ENCODE data around the gene MYH2.
"Not testable (repeated sequence)": the region's sequence is repeated elsewhere in the genome, so short reads cannot be mapped to it uniquely, and the experiment has no call there.

The MYH2 gene

DNA sequence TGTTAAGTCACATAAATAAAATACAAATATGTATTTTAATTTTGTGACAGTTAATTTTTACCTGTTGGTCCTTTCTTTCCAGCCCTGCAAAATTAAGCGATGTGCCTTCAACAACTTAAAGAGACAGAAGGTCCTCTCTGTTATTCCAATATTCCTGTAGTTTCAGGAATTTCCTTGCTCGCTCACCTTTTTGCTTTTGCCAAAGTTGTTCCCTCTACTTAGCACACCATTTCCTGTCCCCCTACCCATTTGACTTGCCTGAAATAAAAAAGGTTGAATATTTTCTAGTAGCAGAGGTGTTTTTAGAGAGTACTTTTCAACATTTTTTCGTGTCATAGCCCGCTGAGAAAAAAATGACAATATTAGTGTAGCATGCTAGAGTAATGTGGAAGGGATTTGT, 556 bp upstream of the MYH2 start:
- no peaks in the 10 kb centered on the region for H3K9me3 ChIP-seq (ENCODE audit: control insufficient read depth in 1 of 2, low read length in 2 of 2)
- H3K4me1 ChIP-seq (ENCODE audit: control insufficient read depth in 1 of 2, insufficient read depth in 2 of 2, low read length in 2 of 2): peaks cover 0 to 6% of the 10 kb centered on the region in 2 donors
- no peak overlapping the region for H3K27ac ChIP-seq (ENCODE audit: low read length)
- no peaks in the 10 kb centered on the region for H3K27me3 ChIP-seq (ENCODE audit: low read depth, low read length)
- no peaks in the 10 kb centered on the region for H3K36me3 ChIP-seq (ENCODE audit: control insufficient read depth in 1 of 2, insufficient read depth in 2 of 2, low read length in 2 of 2)
- no peak overlapping the region for H3K4me3 ChIP-seq (ENCODE audit: low read depth in 1 of 2, low read length in 2 of 2)

GRCh38 chr17:10547351-10547750, 2.1 kb downstream of the MYH2 start:
- peaks cover 0 to 6% of the 10 kb centered on the region in 2 donors for H3K4me1 ChIP-seq (ENCODE audit: control insufficient read depth in 1 of 2, insufficient read depth in 2 of 2, low read length in 2 of 2)
- H3K36me3 ChIP-seq (ENCODE audit: control insufficient read depth in 1 of 2, insufficient read depth in 2 of 2, low read length in 2 of 2): no peaks in the 10 kb centered on the region
- no peak overlapping the region for H3K4me3 ChIP-seq (ENCODE audit: low read depth in 1 of 2, low read length in 2 of 2)
- no peak overlapping the region for H3K27ac ChIP-seq (ENCODE audit: low read length)
- no peaks in the 10 kb centered on the region for H3K27me3 ChIP-seq (ENCODE audit: low read depth, low read length)
- no peaks in the 10 kb centered on the region for H3K9me3 ChIP-seq (ENCODE audit: control insufficient read depth in 1 of 2, low read length in 2 of 2)

GRCh38 chr17:10543486-10543885, 6.0 kb downstream of the MYH2 start:
- H3K4me1 ChIP-seq (ENCODE audit: control insufficient read depth in 1 of 2, insufficient read depth in 2 of 2, low read length in 2 of 2); H3K36me3 ChIP-seq (ENCODE audit: control insufficient read depth in 1 of 2, insufficient read depth in 2 of 2, low read length in 2 of 2); H3K27me3 ChIP-seq (ENCODE audit: low read depth, low read length); H3K27ac ChIP-seq (ENCODE audit: low read length); H3K9me3 ChIP-seq (ENCODE audit: control insufficient read depth in 1 of 2, low read length in 2 of 2); H3K4me3 ChIP-seq (ENCODE audit: low read depth in 1 of 2, low read length in 2 of 2): not testable (repeated sequence)

DNA sequence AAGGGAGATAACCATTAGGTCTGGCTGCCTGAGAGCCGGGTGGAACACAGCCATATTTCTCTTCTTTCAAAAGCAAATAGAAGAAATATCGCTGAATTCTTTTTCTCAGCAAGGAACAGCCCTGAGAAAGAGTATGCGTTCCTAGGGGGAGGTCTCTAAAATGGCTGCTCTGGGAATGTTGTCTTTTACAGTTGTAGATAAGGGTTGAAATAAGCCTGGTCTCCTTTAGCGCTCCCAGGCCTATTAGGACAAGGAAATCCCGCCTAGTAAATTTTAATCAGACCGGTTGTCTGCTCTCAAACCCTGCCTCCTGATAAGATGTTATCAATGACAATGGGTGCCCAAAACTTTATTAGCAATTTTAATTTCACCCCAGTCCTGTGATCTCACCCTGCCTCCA, 8.3 kb downstream of the MYH2 start:
- not testable (repeated sequence) for H3K4me1 ChIP-seq (ENCODE audit: control insufficient read depth in 1 of 2, insufficient read depth in 2 of 2, low read length in 2 of 2); H3K27me3 ChIP-seq (ENCODE audit: low read depth, low read length); H3K4me3 ChIP-seq (ENCODE audit: low read depth in 1 of 2, low read length in 2 of 2); H3K9me3 ChIP-seq (ENCODE audit: control insufficient read depth in 1 of 2, low read length in 2 of 2); H3K27ac ChIP-seq (ENCODE audit: low read length); H3K36me3 ChIP-seq (ENCODE audit: control insufficient read depth in 1 of 2, insufficient read depth in 2 of 2, low read length in 2 of 2)

DNA sequence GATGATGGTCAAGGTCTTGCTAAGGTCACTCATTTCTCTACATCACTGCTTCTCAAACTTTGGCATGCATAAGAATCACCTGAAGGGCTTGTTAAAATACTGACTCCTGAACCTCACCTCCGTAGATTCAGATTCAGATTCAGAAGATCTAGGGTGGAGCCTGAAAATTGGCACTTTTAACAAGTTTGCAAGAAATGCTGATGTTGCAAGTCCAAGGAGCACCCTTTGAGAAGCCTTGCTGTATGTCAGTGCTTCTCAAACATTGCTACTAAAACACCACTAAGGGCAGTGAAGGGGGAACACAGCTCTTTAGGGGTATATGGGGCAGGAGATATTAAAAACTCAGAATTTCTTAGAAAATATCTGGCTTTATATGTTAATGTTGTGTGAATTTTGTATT, 17.4 kb downstream of the MYH2 start:
- Histone ChIP-seq H3K4me1 (ENCODE audit: control insufficient read depth in 1 of 2, insufficient read depth in 2 of 2, low read length in 2 of 2) (no peaks in the 10 kb centered on the region), H3K27me3 (ENCODE audit: low read depth, low read length) (no peaks in the 10 kb centered on the region), H3K4me3 (ENCODE audit: low read depth in 1 of 2, low read length in 2 of 2) (no peak overlapping the region)

DNA sequence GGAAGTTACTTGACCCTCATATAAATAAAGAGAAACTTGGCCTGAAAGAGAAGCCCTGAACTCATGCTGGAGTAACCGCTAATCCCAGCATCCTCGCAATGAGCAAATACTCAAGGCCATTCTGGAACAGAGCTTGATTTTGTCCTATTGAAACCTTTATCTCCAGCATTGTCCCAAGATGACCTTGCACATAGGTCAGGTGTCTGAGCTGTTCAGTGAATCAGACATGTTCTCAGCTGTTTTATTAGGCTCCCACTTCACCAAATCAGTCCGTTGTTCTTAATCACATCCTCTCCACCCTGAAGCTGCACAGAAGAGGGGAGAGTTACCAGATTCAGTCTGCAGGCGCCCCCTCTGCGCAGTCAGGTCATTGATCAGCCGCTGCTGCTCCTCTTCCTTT, 22.0 kb downstream of the MYH2 start:
- no peaks in the 10 kb centered on the region for H3K27me3 ChIP-seq (ENCODE audit: low read depth, low read length)
- no peak overlapping the region for H3K4me3 ChIP-seq (ENCODE audit: low read depth in 1 of 2, low read length in 2 of 2)
- no peak overlapping the region for H3K27ac ChIP-seq (ENCODE audit: low read length)
- H3K9me3 ChIP-seq (ENCODE audit: control insufficient read depth in 1 of 2, low read length in 2 of 2): no peaks in the 10 kb centered on the region
- no peaks in the 10 kb centered on the region for H3K4me1 ChIP-seq (ENCODE audit: control insufficient read depth in 1 of 2, insufficient read depth in 2 of 2, low read length in 2 of 2)
- no peaks in the 10 kb centered on the region for H3K36me3 ChIP-seq (ENCODE audit: control insufficient read depth in 1 of 2, insufficient read depth in 2 of 2, low read length in 2 of 2)

More for the DNA sequence above, 17.4 kb downstream of the MYH2 start:
- Histone ChIP-seq H3K9me3 (ENCODE audit: control insufficient read depth in 1 of 2, low read length in 2 of 2) (no peaks in the 10 kb centered on the region), H3K36me3 (ENCODE audit: control insufficient read depth in 1 of 2, insufficient read depth in 2 of 2, low read length in 2 of 2) (no peaks in the 10 kb centered on the region), H3K27ac (ENCODE audit: low read length) (no peak overlapping the region)

DNA sequence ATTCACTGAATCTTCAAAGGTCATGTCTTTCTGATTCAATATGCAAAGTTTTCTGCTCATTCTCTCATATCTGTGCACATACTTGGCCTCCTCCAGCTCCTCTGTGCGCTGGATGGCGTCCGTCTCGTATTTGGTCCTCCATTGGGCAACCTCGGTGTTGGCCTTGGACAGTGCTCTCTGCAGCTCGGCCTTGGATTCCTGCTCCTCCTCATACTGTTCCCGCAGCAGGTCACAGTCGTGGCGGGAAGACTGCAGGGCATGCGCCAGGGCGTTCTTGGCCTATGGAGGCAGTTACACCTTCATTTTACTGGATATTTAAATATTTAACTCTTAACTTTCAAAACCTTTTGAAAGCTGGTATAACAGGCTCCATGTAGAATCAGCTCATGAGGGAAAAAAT, 22.9 kb downstream of the MYH2 start:
- Histone ChIP-seq H3K4me1 (ENCODE audit: control insufficient read depth in 1 of 2, insufficient read depth in 2 of 2, low read length in 2 of 2) (no peaks in the 10 kb centered on the region), H3K27ac (ENCODE audit: low read length) (no peak overlapping the region), H3K36me3 (ENCODE audit: control insufficient read depth in 1 of 2, insufficient read depth in 2 of 2, low read length in 2 of 2) (no peaks in the 10 kb centered on the region)

DNA sequence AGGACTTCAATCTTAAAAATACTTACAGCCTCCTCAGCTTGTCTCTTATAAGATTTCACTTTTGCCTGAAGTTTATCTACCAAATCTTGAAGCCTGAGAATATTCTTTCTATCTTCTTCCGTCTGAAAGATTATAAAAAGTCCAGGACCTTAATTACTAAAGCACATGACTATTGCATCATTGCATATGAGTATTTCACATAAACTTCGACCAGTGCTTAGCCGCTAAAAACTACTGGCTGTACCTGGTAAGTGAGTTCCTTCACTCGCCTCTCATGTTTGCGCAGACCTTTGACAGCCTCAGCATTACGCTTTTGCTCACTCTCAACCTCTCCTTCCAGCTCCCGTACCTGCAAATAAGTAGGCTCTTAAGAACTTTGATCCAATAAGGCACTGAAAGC, 26.4 kb downstream of the MYH2 start:
- Histone ChIP-seq H3K9me3 (ENCODE audit: control insufficient read depth in 1 of 2, low read length in 2 of 2) (no peaks in the 10 kb centered on the region), H3K27me3 (ENCODE audit: low read depth, low read length) (no peaks in the 10 kb centered on the region), H3K27ac (ENCODE audit: low read length) (no peak overlapping the region), H3K36me3 (ENCODE audit: control insufficient read depth in 1 of 2, insufficient read depth in 2 of 2, low read length in 2 of 2) (no peaks in the 10 kb centered on the region), H3K4me3 (ENCODE audit: low read depth in 1 of 2, low read length in 2 of 2) (no peak overlapping the region), H3K4me1 (ENCODE audit: control insufficient read depth in 1 of 2, insufficient read depth in 2 of 2, low read length in 2 of 2) (no peaks in the 10 kb centered on the region)

More for the DNA sequence above, 22.9 kb downstream of the MYH2 start:
- Histone ChIP-seq H3K4me3 (ENCODE audit: low read depth in 1 of 2, low read length in 2 of 2) (no peak overlapping the region), H3K27me3 (ENCODE audit: low read depth, low read length) (no peaks in the 10 kb centered on the region), H3K9me3 (ENCODE audit: control insufficient read depth in 1 of 2, low read length in 2 of 2) (no peaks in the 10 kb centered on the region)

DNA sequence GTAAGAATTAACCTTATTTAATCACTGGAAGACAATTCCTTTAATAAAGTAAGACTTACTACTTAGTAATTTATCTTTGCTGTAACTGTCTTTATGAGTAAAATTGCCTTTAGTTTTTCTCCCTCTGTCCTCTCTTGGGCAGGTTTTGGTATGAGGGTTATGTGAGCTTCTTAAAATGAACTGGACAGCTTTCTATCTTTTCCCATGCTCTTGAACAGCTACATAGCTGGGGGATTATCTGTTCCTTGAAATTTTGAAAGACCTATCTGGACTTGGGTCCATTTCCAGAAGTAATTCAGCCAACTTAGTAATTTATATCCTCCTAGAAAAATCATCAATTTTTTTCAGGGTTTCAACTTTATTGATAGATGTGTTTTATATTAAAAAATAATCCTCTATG, 27.5 kb downstream of the MYH2 start:
- no peak overlapping the region for H3K27ac ChIP-seq (ENCODE audit: low read length)
- no peaks in the 10 kb centered on the region for H3K27me3 ChIP-seq (ENCODE audit: low read depth, low read length)
- H3K4me3 ChIP-seq (ENCODE audit: low read depth in 1 of 2, low read length in 2 of 2): no peak overlapping the region
- H3K9me3 ChIP-seq (ENCODE audit: control insufficient read depth in 1 of 2, low read length in 2 of 2): no peaks in the 10 kb centered on the region
- H3K36me3 ChIP-seq (ENCODE audit: control insufficient read depth in 1 of 2, insufficient read depth in 2 of 2, low read length in 2 of 2): no peaks in the 10 kb centered on the region
- no peaks in the 10 kb centered on the region for H3K4me1 ChIP-seq (ENCODE audit: control insufficient read depth in 1 of 2, insufficient read depth in 2 of 2, low read length in 2 of 2)

DNA sequence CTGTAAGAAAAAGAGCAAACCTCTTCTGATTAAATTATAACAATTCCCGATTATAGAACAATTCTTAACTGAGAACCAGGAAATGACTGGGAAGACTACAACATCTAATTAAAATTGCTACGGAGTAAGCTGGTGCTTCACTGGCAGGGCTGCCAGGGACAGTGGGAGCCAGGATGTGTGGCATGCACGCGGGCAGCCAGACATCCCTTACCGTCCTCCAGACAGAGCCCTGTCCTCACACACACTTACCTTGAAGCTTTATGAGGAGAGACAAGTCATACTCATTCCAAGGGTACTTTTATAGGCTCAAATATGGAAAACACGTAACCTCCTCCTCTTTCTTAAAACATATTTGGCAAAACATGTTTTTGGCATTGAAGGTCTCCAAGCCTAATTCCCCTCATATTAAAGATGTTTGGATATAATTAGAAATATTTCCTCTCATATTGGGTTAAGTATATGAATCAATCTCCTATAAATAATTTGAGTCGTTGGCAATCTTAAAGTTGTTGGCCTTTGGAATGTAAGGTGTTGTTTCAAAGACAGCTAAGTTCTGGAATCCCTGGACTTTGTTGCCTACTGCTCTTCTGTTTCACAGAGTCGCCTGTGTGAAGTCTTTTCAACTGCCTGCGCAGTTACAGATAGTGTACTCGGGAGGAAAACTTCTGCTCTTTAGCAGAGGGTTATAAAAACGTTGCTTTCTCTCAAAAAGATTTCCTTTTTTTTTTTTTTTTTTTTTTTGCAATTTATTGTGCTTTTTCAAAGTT, 31.0 kb downstream of the MYH2 start, which contains the start of gene MYH1:
MYH1 (minus strand) TSS at position 272 of the 767 bp plus-strand sequence. CDS start 1,900 bp downstream, outside the sequence.
- Histone ChIP-seq H3K27me3 (ENCODE audit: low read depth, low read length) (no peaks in the 10 kb centered on the region), H3K4me1 (ENCODE audit: control insufficient read depth in 1 of 2, insufficient read depth in 2 of 2, low read length in 2 of 2) (no peaks in the 10 kb centered on the region), H3K36me3 (ENCODE audit: control insufficient read depth in 1 of 2, insufficient read depth in 2 of 2, low read length in 2 of 2) (no peaks in the 10 kb centered on the region), H3K27ac (ENCODE audit: low read length) (no peak within 1 kb of the TSS), H3K4me3 (ENCODE audit: low read depth in 1 of 2, low read length in 2 of 2) (no peak within 1 kb of the TSS), H3K9me3 (ENCODE audit: control insufficient read depth in 1 of 2, low read length in 2 of 2) (no peaks in the 10 kb centered on the region)

GRCh38 chr17:10516638-10517037, 32.8 kb downstream of the MYH2 start:
- no peaks in the 10 kb centered on the region for H3K27me3 ChIP-seq (ENCODE audit: low read depth, low read length)
- no peak overlapping the region for H3K27ac ChIP-seq (ENCODE audit: low read length)
- H3K4me3 ChIP-seq (ENCODE audit: low read depth in 1 of 2, low read length in 2 of 2): no peak overlapping the region
- H3K36me3 ChIP-seq (ENCODE audit: control insufficient read depth in 1 of 2, insufficient read depth in 2 of 2, low read length in 2 of 2): no peaks in the 10 kb centered on the region
- no peaks in the 10 kb centered on the region for H3K4me1 ChIP-seq (ENCODE audit: control insufficient read depth in 1 of 2, insufficient read depth in 2 of 2, low read length in 2 of 2)
- no peaks in the 10 kb centered on the region for H3K9me3 ChIP-seq (ENCODE audit: control insufficient read depth in 1 of 2, low read length in 2 of 2)

GRCh38 chr17:10516065-10516464, 33.4 kb downstream of the MYH2 start:
- Histone ChIP-seq H3K4me1 (ENCODE audit: control insufficient read depth in 1 of 2, insufficient read depth in 2 of 2, low read length in 2 of 2) (no peaks in the 10 kb centered on the region), H3K4me3 (ENCODE audit: low read depth in 1 of 2, low read length in 2 of 2) (no peak overlapping the region), H3K27me3 (ENCODE audit: low read depth, low read length) (no peaks in the 10 kb centered on the region), H3K27ac (ENCODE audit: low read length) (no peak overlapping the region), H3K9me3 (ENCODE audit: control insufficient read depth in 1 of 2, low read length in 2 of 2) (no peaks in the 10 kb centered on the region), H3K36me3 (ENCODE audit: control insufficient read depth in 1 of 2, insufficient read depth in 2 of 2, low read length in 2 of 2) (no peaks in the 10 kb centered on the region)
